NB4 (cell line): Measurements from ENCODE around the gene ZNF469.

Experiments
- DNase-seq: peaks from one replicate; pipeline ENCODE4 v3.0.0; 2010; ENCODE audit warnings: low read depth
- H3K4me3 ChIP-seq: one replicate; pipeline ENCODE4 v1.5.1; 2011; ENCODE audit warnings: mild to moderate bottlenecking, low read depth, low read length, moderate library complexity
- CTCF ChIP-seq: IDR thresholded peaks from one replicate; pipeline ENCODE4 v1.5.1; 2012; ENCODE audit warnings: low read depth, low read length
- MAX ChIP-seq: IDR thresholded peaks from 2 replicates; pipeline ENCODE4 v1.6.1; 2011; ENCODE audit warnings: low read depth, low read length
- MYC ChIP-seq: IDR thresholded peaks from 2 replicates; pipeline ENCODE4 v1.6.1; 2011; ENCODE audit warnings: low read depth, low read length
- POLR2A ChIP-seq: IDR thresholded peaks from 2 replicates; pipeline ENCODE4 v1.6.1; 2011; ENCODE audit warnings: mild to moderate bottlenecking; ENCODE audit not compliant: insufficient read length; ENCODE audit errors: extremely low read depth

The ZNF469 gene

GRCh38 chr16:88389621-88390160, 6.9 kb downstream of the ZNF469 start:
- no peak for DNase-seq
- no peak for TF ChIP-seq MYC
- TF ChIP-seq CTCF = no peak
- TF ChIP-seq POLR2A = no peak
- no peak for TF ChIP-seq MAX
- H3K4me3 ChIP-seq = no peak overlapping the region

DNA sequence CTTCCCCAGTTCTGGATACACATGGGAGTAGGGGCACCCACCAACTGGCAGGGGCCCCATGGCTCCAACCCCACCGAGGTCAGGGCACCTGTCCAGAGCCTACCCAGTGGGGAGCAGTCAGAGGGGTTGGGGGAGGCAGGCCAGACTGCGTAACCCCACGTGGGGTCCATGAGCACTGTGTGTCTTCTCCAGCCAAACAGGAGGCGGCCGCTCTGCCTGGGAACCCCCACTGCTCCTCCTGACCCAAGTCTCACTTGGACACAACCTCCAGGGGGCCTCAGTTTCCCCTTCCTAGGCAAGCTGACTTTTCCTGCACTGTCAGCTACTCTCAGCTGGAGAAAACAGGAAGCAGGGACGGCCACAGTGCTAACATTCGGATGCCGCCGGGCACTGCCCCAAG, 7.5 kb downstream of the ZNF469 start:
- H3K4me3 ChIP-seq = no peak overlapping the region
- no peak for DNase-seq
- TF ChIP-seq MAX = no peak
- TF ChIP-seq CTCF = no peak
- no peak for TF ChIP-seq POLR2A
- TF ChIP-seq MYC = no peak

DNA sequence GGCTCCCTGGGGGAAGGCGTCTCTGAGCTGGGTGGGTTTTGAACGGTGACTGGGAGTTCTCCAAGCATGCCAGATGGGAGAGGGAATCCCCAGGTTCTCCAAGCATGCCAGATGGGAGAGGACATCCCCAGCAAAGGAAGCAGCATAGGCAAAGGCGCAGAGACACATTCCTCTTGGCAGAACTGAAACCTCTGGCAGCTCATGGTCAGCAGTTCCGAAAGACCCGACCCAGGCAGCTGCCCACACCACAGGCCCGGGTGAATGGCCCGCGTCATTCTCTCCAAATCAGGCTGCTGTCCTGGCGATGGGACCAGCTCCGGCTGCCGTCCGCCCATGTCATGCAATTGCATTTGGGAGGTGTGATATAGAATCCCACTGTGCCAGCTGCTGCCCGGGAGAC, 8.0 kb downstream of the ZNF469 start:
- no peak for TF ChIP-seq CTCF
- DNase-seq = no peak
- no peak overlapping the region for H3K4me3 ChIP-seq

- TF ChIP-seq CTCF (no peak), POLR2A (no peak), MAX (no peak), MYC (no peak)
- no peak for DNase-seq
- H3K4me3 ChIP-seq = no peak overlapping the region
Observed at GRCh38 chr16:88391144-88391850, 8.5 kb downstream of the ZNF469 start.

GRCh38 chr16:88392111-88392510, 9.4 kb downstream of the ZNF469 start:
- TF ChIP-seq MYC (no peak), POLR2A (no peak), CTCF (no peak), MAX (no peak)
- no peak for DNase-seq
- no peak overlapping the region for H3K4me3 ChIP-seq

DNA sequence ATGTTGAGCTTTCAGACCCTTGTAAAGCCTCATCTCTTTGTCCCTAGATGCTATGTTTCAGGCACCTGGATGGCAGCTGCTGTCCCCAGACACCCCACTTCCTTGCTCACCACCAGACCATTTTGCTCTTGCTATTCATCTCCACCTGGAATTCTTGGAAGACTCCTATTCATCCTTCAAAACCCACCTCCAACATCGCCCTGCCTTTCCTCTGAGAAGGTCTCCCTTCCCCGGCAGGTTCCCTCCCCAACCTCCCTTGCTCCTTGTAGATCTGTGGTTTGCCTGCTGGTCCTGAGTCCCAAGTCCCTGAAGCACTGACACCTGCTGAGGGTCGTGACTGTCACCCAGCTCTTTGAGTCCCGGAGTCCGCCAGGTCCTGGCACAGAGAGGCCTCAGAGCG, 9.9 kb downstream of the ZNF469 start:
- no peak for TF ChIP-seq MYC
- TF ChIP-seq MAX = no peak
- no peak for TF ChIP-seq POLR2A
- TF ChIP-seq CTCF = no peak

More for the DNA sequence above, 9.9 kb downstream of the ZNF469 start:
- H3K4me3 ChIP-seq = no peak overlapping the region
- DNase-seq = no peak
